Spleen (tissue), 7 donors: ENCODE data around the gene XPC.

Experiments
- POLR2A ChIP-seq, 3 donors: fragments of 450-650 bp; IDR thresholded peaks; one replicate each; pipeline ENCODE4 v1.5.1; 2017; ENCODE audit warnings: antibody characterized with exemption in 3 of 3, mild to moderate bottlenecking in 1 of 3
- TF ChIP-seq, protein P1 (sequence below), 11 experiments: fragments of 200-600 bp in 7 of 11; fragments of 450-650 bp in 4 of 11; sonication (generic) in 4 of 11; IDR thresholded peaks in 8 of 11; conservative IDR thresholded peaks in 3 of 11; 1 replicate in 7 of 11; 2 replicates in 4 of 11; pipeline versions ENCODE4 v1.4.0 to v1.8.0; 2016 to 2021; ENCODE audit warnings: antibody characterized with exemption in 11 of 11, inconsistent platforms in 4 of 11, mild to moderate bottlenecking in 1 of 11
- donor health status: DM: no; HTN: no; CAD: no; lungs with moderate emphysema.
- donor health status: DM: no; HTN: no; CAD: no.
- donor health status: DM: no; HTN: no; CAD: no.

DNA sequence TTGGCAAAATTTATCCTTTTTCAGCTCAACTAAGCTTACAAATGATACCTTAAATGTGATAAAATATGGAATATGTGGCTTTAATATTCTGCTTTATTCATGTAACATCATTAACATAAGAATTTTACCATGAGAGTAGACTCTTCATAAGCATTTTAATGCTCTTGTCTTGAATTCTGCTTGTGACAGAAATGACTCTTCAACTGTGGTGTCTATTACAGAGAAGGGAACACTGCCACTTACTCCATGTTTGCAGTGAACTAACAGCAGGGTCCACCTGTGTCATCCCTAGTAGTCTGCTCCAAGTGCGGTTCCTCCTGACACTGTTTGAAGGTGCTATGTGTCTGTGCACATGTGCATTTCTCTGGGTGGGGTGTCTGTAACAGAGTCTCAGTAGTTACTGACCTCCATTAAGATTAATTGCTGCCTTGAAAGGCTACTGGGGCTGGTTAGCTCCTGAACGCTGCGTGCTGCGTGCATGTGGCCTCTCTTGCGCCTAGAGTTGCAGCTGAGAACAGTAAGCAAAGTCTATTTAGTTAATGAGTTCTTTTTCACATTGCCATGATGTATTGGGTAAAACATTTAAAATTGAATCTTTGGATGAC lies 8.6 kb upstream of the XPC start:
- TF ChIP-seq, protein P1, sequence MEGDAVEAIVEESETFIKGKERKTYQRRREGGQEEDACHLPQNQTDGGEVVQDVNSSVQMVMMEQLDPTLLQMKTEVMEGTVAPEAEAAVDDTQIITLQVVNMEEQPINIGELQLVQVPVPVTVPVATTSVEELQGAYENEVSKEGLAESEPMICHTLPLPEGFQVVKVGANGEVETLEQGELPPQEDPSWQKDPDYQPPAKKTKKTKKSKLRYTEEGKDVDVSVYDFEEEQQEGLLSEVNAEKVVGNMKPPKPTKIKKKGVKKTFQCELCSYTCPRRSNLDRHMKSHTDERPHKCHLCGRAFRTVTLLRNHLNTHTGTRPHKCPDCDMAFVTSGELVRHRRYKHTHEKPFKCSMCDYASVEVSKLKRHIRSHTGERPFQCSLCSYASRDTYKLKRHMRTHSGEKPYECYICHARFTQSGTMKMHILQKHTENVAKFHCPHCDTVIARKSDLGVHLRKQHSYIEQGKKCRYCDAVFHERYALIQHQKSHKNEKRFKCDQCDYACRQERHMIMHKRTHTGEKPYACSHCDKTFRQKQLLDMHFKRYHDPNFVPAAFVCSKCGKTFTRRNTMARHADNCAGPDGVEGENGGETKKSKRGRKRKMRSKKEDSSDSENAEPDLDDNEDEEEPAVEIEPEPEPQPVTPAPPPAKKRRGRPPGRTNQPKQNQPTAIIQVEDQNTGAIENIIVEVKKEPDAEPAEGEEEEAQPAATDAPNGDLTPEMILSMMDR (IDR thresholded peaks at IDR 0.05 in 8 of 11, conservative IDR thresholded peaks at IDR 0.05 in 3 of 11): no peak
- TF ChIP-seq POLR2A (IDR thresholded peaks at IDR 0.05): no peak
